Measurements from ENCODE around the gene TMEM129.

TMEM129 gene

GRCh38 chr4:1755297-1755696 lies 34.2 kb upstream of the TMEM129 start:
- no peaks in the 10 kb centered on the region for H3K9me3 ChIP-seq (ENCODE audit: control insufficient read depth, low read length)
- no peak overlapping the region for H3K9ac ChIP-seq (ENCODE audit: low read length)
- no peaks in the 10 kb centered on the region for H3K36me3 ChIP-seq (ENCODE audit: control insufficient read depth, insufficient read depth, low read length)
- H3K4me1 ChIP-seq (ENCODE audit: control insufficient read depth, insufficient read depth, low read length) = peaks cover 22% of the 10 kb centered on the region
- peaks cover 7% of the 10 kb centered on the region for H3K27me3 ChIP-seq (ENCODE audit: control insufficient read depth, insufficient read depth, low read length)
- H3K4me3 ChIP-seq (ENCODE audit: low read length) = no peak overlapping the region

- Histone ChIP-seq H3K36me3 (ENCODE audit: control insufficient read depth, insufficient read depth, low read length) (no peaks in the 10 kb centered on the region), H3K27me3 (ENCODE audit: control insufficient read depth, insufficient read depth, low read length) (peaks cover 7% of the 10 kb centered on the region), H3K9me3 (ENCODE audit: control insufficient read depth, low read length) (no peaks in the 10 kb centered on the region), H3K4me1 (ENCODE audit: control insufficient read depth, insufficient read depth, low read length) (peaks cover 22% of the 10 kb centered on the region), H3K4me3 (ENCODE audit: low read length) (no peak overlapping the region), H3K9ac (ENCODE audit: low read length) (no peak overlapping the region)
Measured at GRCh38 chr4:1754336-1754735, 33.2 kb upstream of the TMEM129 start.

- H3K9ac ChIP-seq (ENCODE audit: low read length) = no peak overlapping the region
- peaks cover 7% of the 10 kb centered on the region for H3K27me3 ChIP-seq (ENCODE audit: control insufficient read depth, insufficient read depth, low read length)
- H3K4me1 ChIP-seq (ENCODE audit: control insufficient read depth, insufficient read depth, low read length) = peaks cover 22% of the 10 kb centered on the region
- H3K36me3 ChIP-seq (ENCODE audit: control insufficient read depth, insufficient read depth, low read length) = no peaks in the 10 kb centered on the region
- no peak overlapping the region for H3K4me3 ChIP-seq (ENCODE audit: low read length)
- H3K9me3 ChIP-seq (ENCODE audit: control insufficient read depth, low read length) = no peaks in the 10 kb centered on the region
Measured at GRCh38 chr4:1753697-1754311, 32.7 kb upstream of the TMEM129 start.

- no peaks in the 10 kb centered on the region for H3K9me3 ChIP-seq (ENCODE audit: control insufficient read depth, low read length)
- H3K27me3 ChIP-seq (ENCODE audit: control insufficient read depth, insufficient read depth, low read length) = peaks cover 7% of the 10 kb centered on the region
- peaks cover 22% of the 10 kb centered on the region for H3K4me1 ChIP-seq (ENCODE audit: control insufficient read depth, insufficient read depth, low read length)
- no peaks in the 10 kb centered on the region for H3K36me3 ChIP-seq (ENCODE audit: control insufficient read depth, insufficient read depth, low read length)
- no peak overlapping the region for H3K4me3 ChIP-seq (ENCODE audit: low read length)
- peak overlapping the region; percentile 58 for H3K9ac ChIP-seq (ENCODE audit: low read length)
Measured at GRCh38 chr4:1753294-1753696, 32.2 kb upstream of the TMEM129 start.

- Histone ChIP-seq H3K4me1 (ENCODE audit: control insufficient read depth, insufficient read depth, low read length) (peaks cover 27% of the 10 kb centered on the region), H3K9ac (ENCODE audit: low read length) (peak overlapping the region; percentile 58), H3K4me3 (ENCODE audit: low read length) (no peak overlapping the region), H3K27me3 (ENCODE audit: control insufficient read depth, insufficient read depth, low read length) (peaks cover 13% of the 10 kb centered on the region), H3K36me3 (ENCODE audit: control insufficient read depth, insufficient read depth, low read length) (no peaks in the 10 kb centered on the region), H3K9me3 (ENCODE audit: control insufficient read depth, low read length) (no peaks in the 10 kb centered on the region)
Measured at GRCh38 chr4:1752284-1753041, 31.3 kb upstream of the TMEM129 start.

- H3K9me3 ChIP-seq (ENCODE audit: control insufficient read depth, low read length) = no peaks in the 10 kb centered on the region
- peaks cover 16% of the 10 kb centered on the region for H3K27me3 ChIP-seq (ENCODE audit: control insufficient read depth, insufficient read depth, low read length)
- no peaks in the 10 kb centered on the region for H3K36me3 ChIP-seq (ENCODE audit: control insufficient read depth, insufficient read depth, low read length)
- peak overlapping the region; percentile 58 for H3K9ac ChIP-seq (ENCODE audit: low read length)
- H3K4me3 ChIP-seq (ENCODE audit: low read length) = no peak overlapping the region
- H3K4me1 ChIP-seq (ENCODE audit: control insufficient read depth, insufficient read depth, low read length) = peaks cover 27% of the 10 kb centered on the region
Measured at GRCh38 chr4:1751919-1752283, 30.8 kb upstream of the TMEM129 start.

GRCh38 chr4:1751155-1751918 lies 30.2 kb upstream of the TMEM129 start:
- peaks cover 16% of the 10 kb centered on the region for H3K27me3 ChIP-seq (ENCODE audit: control insufficient read depth, insufficient read depth, low read length)
- H3K4me3 ChIP-seq (ENCODE audit: low read length) = no peak overlapping the region
- H3K36me3 ChIP-seq (ENCODE audit: control insufficient read depth, insufficient read depth, low read length) = no peaks in the 10 kb centered on the region
- H3K9me3 ChIP-seq (ENCODE audit: control insufficient read depth, low read length) = no peaks in the 10 kb centered on the region
- peaks cover 29% of the 10 kb centered on the region for H3K4me1 ChIP-seq (ENCODE audit: control insufficient read depth, insufficient read depth, low read length)
- H3K9ac ChIP-seq (ENCODE audit: low read length) = peak overlapping the region; percentile 58

GRCh38 chr4:1750381-1751154 lies 29.4 kb upstream of the TMEM129 start:
- no peak overlapping the region for H3K4me3 ChIP-seq (ENCODE audit: low read length)
- peaks cover 30% of the 10 kb centered on the region for H3K4me1 ChIP-seq (ENCODE audit: control insufficient read depth, insufficient read depth, low read length)
- peaks cover 16% of the 10 kb centered on the region for H3K27me3 ChIP-seq (ENCODE audit: control insufficient read depth, insufficient read depth, low read length)
- H3K36me3 ChIP-seq (ENCODE audit: control insufficient read depth, insufficient read depth, low read length) = no peaks in the 10 kb centered on the region
- H3K9me3 ChIP-seq (ENCODE audit: control insufficient read depth, low read length) = no peaks in the 10 kb centered on the region
- no peak overlapping the region for H3K9ac ChIP-seq (ENCODE audit: low read length)

- Histone ChIP-seq H3K9ac (ENCODE audit: low read length) (no peak overlapping the region), H3K4me3 (ENCODE audit: low read length) (no peak overlapping the region), H3K27me3 (ENCODE audit: control insufficient read depth, insufficient read depth, low read length) (peaks cover 16% of the 10 kb centered on the region), H3K36me3 (ENCODE audit: control insufficient read depth, insufficient read depth, low read length) (no peaks in the 10 kb centered on the region), H3K9me3 (ENCODE audit: control insufficient read depth, low read length) (no peaks in the 10 kb centered on the region), H3K4me1 (ENCODE audit: control insufficient read depth, insufficient read depth, low read length) (peaks cover 30% of the 10 kb centered on the region)
Measured at GRCh38 chr4:1749826-1750225, 28.7 kb upstream of the TMEM129 start.

- no peak overlapping the region for H3K9ac ChIP-seq (ENCODE audit: low read length)
- H3K27me3 ChIP-seq (ENCODE audit: control insufficient read depth, insufficient read depth, low read length) = peaks cover 16% of the 10 kb centered on the region
- H3K4me3 ChIP-seq (ENCODE audit: low read length) = no peak overlapping the region
- H3K4me1 ChIP-seq (ENCODE audit: control insufficient read depth, insufficient read depth, low read length) = peaks cover 30% of the 10 kb centered on the region
- H3K36me3 ChIP-seq (ENCODE audit: control insufficient read depth, insufficient read depth, low read length) = no peaks in the 10 kb centered on the region
- H3K9me3 ChIP-seq (ENCODE audit: control insufficient read depth, low read length) = no peaks in the 10 kb centered on the region
Measured at GRCh38 chr4:1749370-1749769, 28.2 kb upstream of the TMEM129 start.

- Histone ChIP-seq H3K36me3 (ENCODE audit: control insufficient read depth, insufficient read depth, low read length) (no peaks in the 10 kb centered on the region), H3K9ac (ENCODE audit: low read length) (no peak overlapping the region), H3K4me3 (ENCODE audit: low read length) (no peak overlapping the region), H3K4me1 (ENCODE audit: control insufficient read depth, insufficient read depth, low read length) (peaks cover 28% of the 10 kb centered on the region), H3K9me3 (ENCODE audit: control insufficient read depth, low read length) (no peaks in the 10 kb centered on the region), H3K27me3 (ENCODE audit: control insufficient read depth, insufficient read depth, low read length) (peaks cover 16% of the 10 kb centered on the region)
Measured at GRCh38 chr4:1748465-1748995, 27.4 kb upstream of the TMEM129 start.

Measured in mucosa of stomach (tissue), 1 donor.